GM18517 (cell line): ENCODE data around the gene CEND1.
"Not testable (repeated sequence)": the region's sequence is repeated elsewhere in the genome, so short reads cannot be mapped to it uniquely, and the experiment has no call there.

Experiments used
- ATAC-seq: cut with Tn5 transposase; IDR thresholded peaks from one replicate; pipeline ENCODE4 v1.9.1; 2021; ENCODE audit warnings: mild to moderate bottlenecking, moderate library complexity; ENCODE audit not compliant: unreplicated experiment

Gene CEND1

DNA sequence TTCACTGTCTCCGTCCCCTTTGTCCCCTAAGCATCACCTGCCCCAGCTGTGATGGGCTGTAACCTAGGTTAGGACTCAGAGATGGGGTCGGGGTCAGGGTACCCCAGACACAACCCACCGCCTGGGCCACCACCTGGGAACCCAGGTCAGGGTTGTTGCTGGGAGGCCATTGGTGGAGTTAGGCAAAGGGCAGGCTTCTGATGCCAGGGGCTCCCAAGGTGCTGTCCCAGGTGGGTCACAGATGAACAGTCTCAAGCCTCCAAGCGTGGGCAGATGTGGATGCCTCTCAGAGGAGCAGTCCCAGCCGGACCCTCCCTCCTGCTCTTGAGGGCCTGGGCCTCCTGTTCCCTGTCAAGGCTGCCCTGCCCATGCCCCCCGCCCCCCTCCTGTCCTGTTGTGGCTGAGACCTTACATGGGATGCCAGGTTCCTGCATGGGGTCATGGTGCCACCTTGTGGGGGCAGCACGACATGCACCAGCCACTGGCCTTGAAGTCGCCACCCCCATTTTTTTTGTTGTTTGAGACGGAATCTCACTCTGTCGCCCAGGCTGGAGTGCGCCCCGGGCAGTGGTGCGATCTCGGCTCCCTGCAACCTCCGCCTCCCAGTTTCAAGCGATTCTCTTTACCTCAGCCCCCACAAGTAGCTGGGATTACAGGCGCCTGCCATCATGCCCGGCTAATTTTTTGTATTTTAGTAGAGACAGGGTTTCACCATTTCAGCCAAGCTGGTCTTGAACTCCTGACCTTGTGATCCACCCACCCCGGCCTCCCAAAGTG, 24.7 kb downstream of the CEND1 start:
- no peak for ATAC-seq

DNA sequence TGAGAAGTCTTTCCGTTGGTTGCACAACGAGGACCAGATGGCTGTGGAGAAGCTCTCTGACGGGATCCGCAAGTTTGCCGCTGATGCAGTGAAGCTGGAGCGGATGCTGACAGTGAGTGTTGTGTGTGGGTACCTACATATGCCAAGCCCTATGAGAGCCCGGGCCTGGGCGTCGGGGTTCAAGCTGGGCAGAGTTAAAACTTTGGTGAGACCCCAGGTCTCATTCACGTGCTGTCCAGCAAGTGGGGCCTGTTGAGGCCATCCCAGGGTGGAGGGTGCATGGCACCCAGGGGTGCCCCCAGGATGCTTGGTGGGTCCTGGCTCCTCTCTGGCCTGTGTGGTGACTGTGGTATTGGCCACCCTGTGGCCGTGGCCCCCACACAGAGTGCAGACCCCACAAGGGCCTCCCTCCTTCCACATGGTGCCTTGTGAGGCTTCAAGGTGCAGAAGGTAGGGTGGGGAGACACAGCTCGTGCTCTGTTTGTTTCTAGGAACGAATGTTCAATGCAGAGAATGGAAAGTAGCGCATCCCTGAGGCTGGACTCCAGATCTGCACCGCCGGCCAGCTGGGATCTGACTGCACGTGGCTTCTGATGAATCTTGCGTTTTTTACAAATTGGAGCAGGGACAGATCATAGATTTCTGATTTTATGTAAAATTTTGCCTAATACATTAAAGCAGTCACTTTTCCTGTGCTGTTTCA, 25.4 kb downstream of the CEND1 start:
- ATAC-seq = no peak

DNA sequence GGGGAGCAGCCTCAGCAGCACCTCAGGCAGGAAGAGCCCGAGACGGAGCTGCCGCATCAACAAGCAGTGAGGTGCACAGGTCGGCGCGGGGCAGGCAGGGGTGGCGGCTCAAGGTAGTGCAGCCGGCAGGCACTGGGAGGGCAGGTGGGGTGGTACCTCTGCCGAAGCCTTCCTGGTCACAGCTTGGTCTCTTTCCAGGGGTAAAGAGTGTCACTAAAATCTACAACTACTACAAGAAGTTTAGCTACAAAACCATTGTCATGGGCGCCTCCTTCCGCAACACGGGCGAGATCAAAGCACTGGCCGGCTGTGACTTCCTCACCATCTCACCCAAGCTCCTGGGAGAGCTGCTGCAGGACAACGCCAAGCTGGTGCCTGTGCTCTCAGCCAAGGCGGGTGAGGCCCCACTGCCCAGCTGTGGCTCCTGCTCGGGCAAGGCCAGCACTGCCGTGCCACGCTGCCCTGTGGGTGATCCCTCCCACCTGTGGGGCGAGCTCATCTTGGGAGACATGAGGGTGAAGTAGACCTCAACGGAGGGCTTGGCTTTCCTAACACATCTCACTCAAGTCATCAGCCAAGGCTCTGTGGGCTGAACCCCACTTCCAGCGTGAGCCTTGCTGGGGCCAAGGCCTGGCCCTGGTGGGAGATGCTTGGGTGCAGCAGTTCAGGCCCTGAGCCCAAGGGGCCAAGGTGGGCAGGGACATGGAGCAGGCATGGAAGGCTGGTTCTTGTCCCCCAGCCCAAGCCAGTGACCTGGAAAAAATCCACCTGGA, 26.2 kb downstream of the CEND1 start:
- ATAC-seq = no peak

DNA sequence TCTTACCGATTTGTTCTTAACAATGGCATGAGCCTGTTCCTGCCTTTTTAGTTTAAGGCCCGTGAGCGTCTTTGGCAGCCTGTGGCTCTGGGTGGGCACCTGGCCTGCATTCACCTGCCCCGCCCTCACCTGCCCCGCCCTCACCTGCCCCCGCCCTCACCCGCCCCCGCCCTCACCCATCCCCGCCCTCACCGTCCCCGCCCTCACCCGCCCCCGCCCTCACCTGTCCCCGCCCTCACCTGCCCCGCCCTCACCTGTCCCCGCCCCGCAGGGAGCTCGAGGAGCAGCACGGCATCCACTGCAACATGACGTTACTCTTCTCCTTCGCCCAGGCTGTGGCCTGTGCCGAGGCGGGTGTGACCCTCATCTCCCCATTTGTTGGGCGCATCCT, 26.8 kb downstream of the CEND1 start:
- no peak for ATAC-seq

DNA sequence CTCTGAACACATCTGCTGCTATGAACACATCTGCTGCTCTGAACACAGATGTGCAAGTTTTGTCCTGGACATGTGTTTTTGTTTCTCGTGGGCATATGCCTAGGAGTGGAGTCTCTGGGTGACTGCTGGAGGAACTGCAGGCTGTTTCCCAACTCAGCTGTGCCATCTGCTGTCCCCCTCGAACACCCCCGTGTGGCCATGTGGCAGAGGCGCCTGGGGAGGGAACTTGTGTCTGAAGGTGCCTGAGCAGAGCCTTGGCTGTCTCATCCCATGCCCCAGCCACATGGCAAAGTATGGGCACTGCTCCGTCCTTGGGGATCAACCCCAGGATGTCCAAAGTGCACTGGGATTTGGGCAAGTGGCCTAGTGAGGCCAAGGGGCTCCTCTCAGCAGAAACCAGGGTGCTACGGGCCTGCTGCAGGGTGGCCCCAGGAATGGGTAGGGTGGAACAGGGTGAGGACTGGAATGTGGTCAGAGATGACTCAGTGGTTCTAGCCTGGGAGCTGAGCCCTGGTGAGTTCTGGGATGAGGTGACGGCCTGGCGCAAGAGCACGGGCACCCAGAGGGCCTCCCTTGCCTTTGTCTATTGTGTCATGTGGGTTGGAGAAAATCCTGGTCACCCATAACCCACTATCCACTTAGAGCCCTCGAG, 27.3 kb downstream of the CEND1 start:
- no peak for ATAC-seq

DNA sequence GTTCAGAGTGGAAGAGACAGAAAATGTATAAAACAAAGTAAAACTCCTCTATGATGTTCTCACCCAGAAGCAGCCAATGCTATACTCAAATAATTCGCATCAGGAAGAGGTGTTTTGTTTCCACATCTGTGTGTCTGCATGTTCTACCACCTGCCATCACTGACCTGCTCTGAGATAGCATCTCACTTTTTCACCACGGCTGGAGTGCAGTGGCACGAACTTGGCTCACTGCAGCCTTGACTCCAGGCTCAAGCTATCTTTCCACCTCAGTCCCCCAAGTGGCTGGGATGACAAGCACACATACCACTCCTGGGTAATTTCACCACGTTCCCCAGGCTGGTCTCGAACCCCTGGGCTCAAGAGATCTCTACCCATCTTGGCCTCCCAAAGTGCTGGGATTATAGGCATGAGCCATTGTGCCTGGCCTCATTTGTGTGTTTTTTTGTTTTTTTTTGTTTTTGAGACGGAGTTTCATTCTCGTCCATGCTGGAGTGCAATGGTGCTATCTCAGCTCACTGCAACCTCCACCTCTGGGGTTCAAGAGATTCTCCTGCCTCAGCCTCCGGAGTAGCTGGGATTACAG, 28.3 kb downstream of the CEND1 start:
- ATAC-seq = no peak

DNA sequence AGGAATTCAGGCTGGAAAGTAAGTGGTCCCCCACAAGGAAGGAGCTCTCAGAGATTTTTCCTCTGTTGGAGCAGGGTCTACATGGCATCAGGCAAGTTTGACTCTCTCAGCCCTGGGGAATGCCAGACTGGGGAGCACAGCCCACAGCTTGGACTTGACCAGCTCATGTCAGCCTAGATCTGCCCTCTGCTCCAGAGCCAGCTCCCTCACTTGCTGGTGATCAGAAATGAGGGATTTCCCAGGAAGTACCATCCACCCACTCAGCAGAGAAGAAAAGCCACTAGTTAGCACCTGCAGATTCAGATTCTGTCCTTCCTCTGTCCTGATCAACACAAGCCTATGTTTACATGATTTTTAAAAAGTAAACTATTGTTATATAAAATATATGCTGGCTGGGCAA, 29.7 kb downstream of the CEND1 start:
- no peak for ATAC-seq

DNA sequence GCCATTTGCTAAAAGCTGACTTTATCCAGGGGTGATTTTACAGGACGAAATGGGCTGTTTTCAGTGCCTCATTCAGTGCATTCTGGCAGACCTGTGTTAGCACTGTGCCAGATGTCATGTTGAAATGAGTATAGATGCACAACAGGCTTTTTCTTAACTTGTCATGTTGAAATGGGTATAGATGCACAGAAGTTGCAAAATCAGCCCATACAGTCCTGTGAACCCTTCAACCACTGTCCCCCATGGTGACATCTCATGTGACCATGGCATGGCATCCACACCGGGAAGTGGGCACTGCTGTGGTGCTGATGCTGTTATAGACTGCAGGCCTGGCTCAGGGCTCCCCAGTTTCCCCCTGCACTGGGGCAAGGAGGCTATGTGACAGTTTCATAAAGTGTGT, 40.2 kb downstream of the CEND1 start:
- no peak for ATAC-seq

DNA sequence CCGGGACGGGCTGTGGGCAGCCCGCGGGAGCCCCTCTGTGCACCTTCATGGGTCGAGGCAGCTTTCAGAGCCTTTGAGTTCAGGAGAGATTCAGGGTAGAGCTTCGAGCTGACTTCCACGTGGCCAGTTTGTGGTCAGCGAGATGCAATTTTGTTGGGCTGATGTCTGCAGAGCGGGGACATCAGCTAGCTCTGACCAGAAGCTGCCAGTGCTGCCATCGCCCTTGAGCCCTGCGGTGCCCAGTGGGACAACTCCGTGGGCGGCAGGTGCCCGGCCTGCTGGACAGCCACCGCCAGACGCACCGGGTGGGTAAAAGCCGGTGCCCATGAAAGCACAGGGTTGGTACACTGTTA, 41.9 kb downstream of the CEND1 start:
- ATAC-seq = no peak

DNA sequence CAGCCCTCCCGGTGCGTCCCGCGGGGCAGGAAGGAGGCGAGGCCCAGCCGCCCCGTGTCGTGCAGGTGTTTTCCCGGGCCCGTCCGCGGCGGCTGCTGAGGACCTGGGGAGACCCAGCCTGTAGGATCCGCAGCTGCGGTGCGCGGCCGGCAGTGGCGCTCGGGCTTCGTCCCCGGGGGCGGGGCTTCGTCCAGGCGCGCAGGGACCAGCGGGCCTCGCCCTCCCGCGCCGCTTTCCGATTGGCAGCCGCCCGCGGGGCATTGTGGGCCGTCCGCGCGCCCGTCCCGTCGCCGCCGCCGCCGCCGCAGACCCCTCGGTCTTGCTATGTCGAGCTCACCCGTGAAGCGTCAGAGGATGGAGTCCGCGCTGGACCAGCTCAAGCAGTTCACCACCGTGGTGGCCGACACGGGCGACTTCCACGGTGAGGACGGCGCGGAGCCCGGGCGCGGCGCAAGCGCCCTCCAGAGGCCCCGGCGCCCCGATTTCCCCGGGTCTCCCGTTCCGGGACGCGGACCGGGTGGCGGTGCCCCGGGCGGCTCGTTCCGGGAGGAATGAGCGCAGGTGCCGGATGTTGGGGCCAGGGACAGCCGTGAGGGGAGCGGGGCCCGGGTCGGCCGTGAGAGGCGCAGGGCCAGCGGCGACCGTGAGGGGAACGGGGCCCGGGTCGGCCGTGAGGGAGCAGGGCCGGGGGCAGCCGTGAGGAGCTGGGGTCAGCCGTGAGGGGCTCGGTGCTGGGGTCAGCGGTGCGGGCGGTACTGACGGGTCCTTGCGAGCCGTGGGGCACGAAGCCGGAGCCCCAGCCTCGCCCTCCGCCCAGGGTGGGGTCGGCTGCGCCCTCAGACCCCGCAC, 42.5 kb downstream of the CEND1 start, which contains the start of gene TALDO1:
Gene TALDO1 (plus strand): TSS at position 307 of the 849 bp plus-strand sequence. CDS start 18 bp downstream, at position 325.
- peak; percentile 78 for ATAC-seq

DNA sequence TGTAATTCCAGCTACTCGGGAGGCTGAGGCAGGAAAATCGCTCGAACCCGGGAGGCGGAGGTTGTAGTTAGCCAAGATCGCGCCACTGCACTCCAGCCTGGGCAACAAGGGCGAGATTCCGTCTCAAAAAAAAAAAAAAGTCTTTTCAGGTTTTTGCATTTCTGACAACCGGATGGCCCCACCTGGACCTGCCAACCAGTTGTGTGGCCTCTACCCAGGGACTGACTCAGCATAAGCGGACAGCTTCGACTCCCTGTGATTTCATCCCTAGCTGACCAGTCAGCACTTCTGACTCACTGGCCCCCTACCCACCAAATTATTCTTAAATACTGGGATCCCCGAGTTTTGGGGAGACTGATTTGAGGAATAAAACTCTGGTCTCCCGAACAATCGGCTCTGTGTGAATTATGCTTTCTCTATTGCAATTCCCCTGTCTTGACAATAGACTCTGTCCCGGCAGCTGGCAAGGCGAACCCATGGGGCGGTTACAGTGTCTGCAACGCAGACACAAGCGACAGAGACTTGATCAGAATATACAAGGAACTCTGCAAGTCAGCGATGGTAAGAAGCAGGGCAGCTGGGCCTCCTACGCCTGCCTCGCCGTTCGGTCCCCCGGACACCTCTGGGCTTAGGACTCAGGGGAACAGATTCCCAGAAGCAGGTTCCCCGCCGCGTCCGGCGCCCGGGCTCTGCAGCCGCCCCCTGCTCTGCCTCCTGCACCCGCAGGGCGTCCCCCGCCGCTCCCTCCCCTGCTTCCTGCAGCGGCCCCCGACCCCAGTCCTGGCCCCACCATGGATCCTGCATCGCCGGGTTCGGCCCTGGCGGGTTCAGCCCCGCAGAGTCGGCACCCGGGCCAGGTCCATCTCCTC, 43.4 kb downstream of the CEND1 start:
- peak; percentile 46 for ATAC-seq

DNA sequence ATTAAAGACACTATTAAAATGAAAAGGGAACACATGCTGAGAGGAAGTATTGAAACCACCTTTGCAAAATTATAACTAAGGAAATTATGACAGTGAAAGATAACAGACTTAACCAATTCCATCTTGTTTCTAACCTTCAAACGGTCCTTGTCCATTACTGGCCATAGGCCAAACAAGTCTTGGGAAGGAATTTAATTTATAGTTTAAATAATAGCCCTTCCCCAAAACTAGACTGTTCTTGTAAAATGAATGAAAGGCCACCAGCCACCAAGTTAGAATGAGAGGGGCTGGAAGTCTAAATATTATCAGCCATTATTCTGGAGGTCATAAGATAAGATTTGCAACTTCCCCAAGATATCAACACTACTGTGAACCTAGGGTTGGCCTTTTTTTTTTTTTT, 44.5 kb downstream of the CEND1 start:
- no peak for ATAC-seq

DNA sequence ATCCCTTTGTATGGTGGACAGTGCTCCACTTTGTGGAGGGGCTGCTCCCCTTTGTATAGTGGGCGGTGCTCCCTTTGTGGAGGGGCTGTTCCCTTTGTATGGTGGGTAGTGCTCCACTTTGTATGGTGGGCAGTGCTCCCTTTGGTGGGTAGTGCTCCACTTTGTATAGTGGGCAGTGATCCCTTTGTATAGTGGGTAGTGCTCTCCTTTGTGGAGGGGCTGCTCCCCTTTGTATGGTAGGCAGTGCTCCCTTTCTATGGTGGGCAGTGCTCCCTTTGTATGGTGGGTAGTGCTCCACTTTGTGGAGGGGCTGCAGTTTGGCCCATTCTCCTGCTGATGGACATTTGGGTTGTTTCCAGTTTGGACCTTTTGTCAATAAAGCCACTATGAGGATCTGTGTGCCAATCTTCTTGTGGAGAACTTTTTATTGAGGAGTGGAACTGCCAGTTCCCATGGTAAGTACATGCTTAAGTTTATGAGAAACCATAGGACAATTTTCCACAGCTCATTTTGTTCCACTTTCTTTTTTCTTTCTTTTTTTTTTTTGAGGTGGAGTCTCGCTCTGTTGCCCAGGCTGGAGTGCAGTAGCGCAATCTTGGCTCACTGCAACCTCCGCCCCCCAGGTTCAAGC, 47.2 kb downstream of the CEND1 start:
- ATAC-seq = no peak

DNA sequence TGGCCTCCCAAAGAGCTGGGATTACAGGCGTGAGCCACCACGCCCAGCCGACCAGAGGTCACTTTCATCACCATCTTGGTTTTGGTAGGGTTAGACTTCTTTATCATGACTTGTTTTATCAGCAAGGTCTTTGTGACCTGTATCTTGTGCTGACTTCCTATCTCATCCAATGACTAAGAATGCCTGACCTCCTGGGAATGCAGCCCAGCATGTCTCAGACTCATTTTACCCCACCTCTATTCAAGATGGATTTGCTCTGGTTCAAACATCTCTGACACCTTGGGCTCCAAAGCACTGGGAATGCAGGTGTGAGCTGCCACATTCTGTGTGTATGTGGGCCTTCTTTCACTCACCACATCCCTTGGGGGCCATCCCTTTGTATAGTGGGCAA, 47.7 kb downstream of the CEND1 start:
- no peak for ATAC-seq

DNA sequence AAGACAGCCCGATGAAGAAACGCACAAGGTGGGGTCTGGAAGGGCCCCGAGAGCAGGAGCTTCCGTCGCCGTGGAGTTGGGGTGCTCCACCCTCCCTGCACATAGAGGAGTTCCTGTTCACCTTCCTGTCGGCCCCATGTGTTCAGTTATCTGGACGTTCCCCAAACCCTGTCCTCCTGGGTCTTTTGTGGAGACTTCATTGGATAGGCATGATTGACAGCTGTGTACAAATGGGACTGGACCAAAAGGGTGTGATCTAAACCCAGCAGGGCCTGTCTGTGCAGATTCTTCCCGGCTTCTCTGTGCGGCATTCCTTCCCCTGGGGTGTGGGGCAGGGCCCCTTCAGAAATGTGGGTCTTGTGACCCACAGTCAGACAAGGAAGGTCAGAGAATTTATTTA, 52.0 kb downstream of the CEND1 start:
- ATAC-seq = not testable (repeated sequence)

DNA sequence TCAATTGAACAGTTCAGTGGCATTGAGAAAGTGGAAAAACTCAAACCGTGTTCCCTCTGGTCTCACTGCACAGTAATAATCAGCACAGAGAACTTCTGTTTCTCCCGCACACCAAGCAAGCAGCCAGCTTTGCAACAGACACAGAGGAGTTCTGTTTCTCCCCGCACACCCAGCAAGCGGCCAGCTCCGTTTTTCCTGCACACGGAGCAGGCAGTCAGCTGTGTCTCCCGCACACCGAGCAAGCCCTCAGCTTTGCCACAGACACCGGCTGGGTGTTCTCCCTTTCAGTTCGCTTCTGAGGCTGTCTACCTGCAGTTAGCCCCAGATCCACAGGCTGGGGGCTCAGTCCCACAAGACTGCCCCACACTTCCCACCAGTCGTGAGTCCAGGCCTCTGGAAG, 52.5 kb downstream of the CEND1 start:
- no peak for ATAC-seq
